ENCODE measurements around the gene LHFPL2.

DNA sequence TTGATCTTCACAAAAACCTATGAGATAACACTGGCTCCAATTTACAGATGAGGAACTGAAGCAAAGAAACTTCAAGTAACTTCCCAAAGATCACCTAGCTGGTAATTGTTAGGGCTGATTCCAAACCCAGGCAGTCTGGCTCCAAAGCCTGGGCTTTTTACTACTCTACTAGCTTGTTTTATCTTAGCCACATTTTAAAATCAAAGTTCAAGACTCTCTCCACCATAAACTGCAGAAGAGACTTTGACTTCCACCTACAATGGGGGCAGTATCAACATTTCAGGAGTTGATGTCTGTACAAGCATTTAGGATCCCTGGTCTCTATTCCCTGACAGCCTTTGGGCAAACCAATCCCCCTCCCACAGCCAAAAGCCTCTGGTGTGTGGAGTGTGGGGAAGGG is 33.8 kb downstream of the LHFPL2 start:
- TF ChIP-seq EP300 (IDR thresholded peaks at IDR 0.05; ENCODE audit: low read depth), result no peak
- no peak for TF ChIP-seq CTCF (IDR thresholded peaks at IDR 0.05)
- no peak for TF ChIP-seq POLR2A (IDR thresholded peaks at IDR 0.05)
- TF ChIP-seq POLR2AphosphoS5 (IDR thresholded peaks at IDR 0.05), result no peak

All from transverse colon (tissue), 4 donors.